Measurements from ENCODE around the gene DEGS2. TPM values are rescaled to one million over a fixed set of nuclear protein-coding genes. Genes with fewer than 3 reads are reported as not detected.
"Not testable (repeated sequence)": the region's sequence is repeated elsewhere in the genome, so short reads cannot be mapped to it uniquely, and the experiment has no call there.

Gene DEGS2
- total RNA-seq: 0.06 TPM in 1 of 2 replicates, not detected in the other

DNA sequence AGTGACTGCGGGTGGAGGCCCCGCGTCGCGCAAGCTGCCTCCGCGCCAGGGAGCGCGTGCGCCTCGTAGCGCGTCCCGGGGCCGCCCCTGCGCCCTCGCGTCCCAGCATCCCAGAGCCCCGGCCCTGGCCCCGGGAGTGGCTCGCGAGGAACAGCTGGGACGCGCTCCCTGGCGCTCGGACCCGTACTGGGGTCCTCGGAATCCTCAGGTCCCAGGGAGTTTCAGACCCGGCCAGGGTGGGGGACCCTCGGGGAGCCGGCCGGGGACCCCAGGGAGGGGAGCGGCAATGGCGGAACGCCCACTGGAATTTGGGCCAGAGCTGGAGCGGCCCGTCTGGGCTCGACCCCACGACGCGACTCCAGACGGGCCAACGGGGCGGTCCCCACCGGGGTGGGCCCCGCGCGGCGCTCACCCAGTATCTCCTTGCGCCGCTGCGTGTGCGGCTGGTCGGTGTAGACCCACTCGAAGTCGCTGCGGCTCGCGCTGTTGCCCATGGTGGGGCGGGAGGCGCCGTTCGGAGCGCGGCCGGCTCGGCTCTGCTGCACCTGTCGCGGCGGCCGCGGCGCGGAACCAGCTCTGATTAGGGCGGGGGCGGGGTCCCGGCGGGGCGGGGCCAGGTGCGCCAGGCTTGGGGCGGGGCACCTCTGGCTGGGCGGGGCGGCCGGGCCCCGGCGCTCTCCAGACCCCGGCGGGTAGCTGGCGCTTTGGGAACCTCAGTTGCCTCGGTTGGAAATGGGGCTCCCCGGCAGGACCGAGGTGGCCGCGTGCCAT is at the start of gene DEGS2:
DEGS2 (minus strand) TSS at position 552 of the 771 bp plus-strand sequence; CDS start at position 494, 58 bp downstream.
- DNase-seq (ENCODE audit: low read depth): no peak
- peak within 1 kb of the TSS; percentile 36 for H3K4me3 ChIP-seq (ENCODE audit: low read depth, low read length)
- TF ChIP-seq, protein P1, sequence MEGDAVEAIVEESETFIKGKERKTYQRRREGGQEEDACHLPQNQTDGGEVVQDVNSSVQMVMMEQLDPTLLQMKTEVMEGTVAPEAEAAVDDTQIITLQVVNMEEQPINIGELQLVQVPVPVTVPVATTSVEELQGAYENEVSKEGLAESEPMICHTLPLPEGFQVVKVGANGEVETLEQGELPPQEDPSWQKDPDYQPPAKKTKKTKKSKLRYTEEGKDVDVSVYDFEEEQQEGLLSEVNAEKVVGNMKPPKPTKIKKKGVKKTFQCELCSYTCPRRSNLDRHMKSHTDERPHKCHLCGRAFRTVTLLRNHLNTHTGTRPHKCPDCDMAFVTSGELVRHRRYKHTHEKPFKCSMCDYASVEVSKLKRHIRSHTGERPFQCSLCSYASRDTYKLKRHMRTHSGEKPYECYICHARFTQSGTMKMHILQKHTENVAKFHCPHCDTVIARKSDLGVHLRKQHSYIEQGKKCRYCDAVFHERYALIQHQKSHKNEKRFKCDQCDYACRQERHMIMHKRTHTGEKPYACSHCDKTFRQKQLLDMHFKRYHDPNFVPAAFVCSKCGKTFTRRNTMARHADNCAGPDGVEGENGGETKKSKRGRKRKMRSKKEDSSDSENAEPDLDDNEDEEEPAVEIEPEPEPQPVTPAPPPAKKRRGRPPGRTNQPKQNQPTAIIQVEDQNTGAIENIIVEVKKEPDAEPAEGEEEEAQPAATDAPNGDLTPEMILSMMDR (conservative IDR thresholded peaks at IDR 0.05; ENCODE audit: low read depth, low read length): no peak

DNA sequence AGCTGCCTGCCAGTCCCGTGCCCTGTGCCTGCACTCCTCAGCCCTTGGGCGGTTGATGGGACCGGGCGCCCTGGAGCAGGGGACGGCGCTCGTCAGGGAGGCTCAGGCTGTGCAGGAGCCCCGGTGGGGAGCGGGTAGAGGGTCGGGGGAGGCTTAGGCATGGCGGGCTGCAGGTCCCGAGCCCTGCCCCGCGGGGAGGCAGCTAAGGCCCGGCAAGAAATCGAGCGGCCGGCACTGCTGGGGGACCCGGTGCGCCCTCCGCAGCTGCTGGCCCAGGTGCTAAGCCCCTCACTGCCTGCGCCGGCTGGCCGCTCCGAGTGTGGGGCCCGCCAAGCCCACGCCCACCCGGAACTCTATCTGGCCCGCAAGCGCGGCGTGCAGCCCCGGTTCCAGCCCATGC is 48.7 kb upstream of the DEGS2 start:
- DNase-seq (ENCODE audit: low read depth); H3K4me3 ChIP-seq (ENCODE audit: low read depth, low read length): not testable (repeated sequence)

DNA sequence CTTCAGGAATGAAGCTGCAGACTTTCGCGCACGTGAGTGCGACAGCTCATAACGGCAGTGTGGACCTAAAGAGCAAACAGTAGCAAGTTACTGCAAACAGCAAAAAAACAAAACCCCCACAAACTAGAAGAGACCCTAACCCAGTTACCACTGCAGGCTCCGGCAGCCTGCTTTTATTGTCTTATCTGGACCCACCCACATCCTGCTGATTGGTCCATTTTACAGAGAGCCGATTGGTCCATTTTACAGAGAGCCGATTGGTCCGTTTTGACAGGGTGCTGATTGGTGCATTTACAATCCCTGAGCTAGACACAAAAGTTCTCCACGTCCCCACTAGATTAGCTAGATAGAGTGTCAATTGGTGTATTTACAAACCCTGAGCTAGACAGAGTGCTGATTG is 48.1 kb upstream of the DEGS2 start:
- H3K4me3 ChIP-seq (ENCODE audit: low read depth, low read length); DNase-seq (ENCODE audit: low read depth): not testable (repeated sequence)

DNA sequence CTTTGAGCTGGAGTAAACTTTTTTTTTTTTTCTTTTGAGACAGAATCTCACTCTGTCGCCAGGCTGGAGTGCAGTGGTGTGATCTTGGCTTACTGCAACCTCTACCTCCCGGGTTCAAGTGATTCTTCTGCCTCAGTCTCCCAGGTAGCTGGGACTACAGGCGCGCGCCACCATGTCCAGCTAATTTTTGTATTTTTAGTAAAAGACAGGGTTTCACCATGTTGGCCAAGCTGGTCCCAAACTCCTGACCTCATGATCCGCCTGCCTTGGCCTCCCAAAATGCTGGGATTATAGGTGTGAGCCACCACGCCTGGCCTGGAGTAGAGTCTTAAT is 45.4 kb upstream of the DEGS2 start:
- not testable (repeated sequence) for H3K4me3 ChIP-seq (ENCODE audit: low read depth, low read length); DNase-seq (ENCODE audit: low read depth)

DNA sequence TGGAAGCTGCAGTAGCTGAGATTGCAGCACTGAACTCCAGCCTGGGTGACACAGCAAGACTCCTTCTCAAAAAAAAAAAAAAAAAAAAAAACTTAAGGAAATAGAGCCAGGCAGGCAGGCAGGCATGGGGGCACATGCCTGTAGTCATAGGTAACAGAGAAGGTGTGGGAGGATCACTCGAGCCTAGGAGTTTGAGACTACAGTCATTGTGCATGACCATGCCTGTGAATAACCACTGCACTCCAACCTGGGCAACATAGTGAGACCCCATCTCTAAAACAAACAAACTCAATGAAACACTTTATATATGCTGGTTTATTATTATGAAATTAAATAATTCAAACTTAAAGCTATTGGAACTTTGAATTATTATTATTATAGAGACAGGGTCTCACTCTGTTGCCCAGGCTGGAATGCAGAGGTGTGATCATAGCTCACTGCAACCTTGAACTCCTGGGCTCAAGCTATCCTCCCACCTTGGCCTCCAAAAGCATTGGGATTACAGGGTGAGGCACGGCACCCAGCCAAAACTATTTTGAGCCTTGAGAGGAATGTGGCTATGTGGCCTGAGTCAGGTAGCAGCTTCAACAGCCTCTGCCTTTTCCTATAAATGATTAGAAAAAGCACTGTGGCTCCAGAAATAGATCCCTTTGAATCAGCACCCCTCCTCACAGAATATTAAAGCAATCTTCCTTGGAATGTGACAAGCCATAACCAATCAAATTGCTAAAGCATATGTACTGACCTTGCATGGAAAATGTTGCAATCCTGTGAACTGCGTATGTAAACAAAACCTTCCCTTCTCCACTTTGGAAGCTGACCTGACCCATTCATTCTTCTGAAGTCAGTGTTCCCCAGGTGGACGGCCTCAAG is 44.8 kb upstream of the DEGS2 start:
- DNase-seq (ENCODE audit: low read depth): no peak
- TF ChIP-seq, protein P1 (conservative IDR thresholded peaks at IDR 0.05; ENCODE audit: low read depth, low read length): no peak
- H3K4me3 ChIP-seq (ENCODE audit: low read depth, low read length): no peak overlapping the region

DNA sequence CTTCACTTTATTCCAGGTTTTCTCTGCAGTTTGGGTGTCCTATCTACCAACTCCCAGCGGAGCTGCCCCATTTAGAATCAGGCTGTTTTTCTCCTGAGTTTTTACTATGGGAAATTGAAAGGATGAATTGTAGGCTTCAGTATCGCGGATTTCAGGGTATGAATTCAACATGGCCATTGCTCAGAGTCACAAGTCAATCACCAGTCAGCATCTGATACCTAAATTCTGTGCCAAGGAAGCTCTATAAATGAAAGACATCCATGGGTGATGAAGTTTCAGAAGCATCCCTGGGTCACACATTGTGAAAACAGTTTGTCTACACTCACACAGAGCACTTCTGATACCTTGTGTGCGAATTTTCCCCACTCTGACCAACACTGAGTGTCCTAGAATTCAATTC is 43.7 kb upstream of the DEGS2 start:
- TF ChIP-seq, protein P1 (conservative IDR thresholded peaks at IDR 0.05; ENCODE audit: low read depth, low read length): no peak
- no peak overlapping the region for H3K4me3 ChIP-seq (ENCODE audit: low read depth, low read length)
- DNase-seq (ENCODE audit: low read depth): no peak

DNA sequence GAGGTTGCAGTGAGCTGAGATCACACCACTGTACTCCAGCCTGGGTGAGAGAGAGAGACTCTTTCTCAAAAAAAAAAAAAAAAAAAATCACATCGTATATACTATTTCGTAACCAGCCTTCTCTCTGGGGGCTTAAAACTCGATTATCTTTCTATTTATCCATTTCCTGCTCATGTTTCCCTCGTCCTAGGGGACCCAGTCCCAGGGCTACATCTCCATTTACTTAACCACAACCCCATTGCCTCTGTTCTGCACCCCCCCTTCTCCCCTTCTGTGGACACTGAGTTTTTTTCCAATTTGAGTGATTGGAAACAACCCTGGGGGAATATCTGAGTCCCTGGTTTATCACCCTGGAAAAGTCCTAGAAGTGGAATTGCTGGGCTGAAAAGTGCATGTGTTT is 43.3 kb upstream of the DEGS2 start:
- no peak overlapping the region for H3K4me3 ChIP-seq (ENCODE audit: low read depth, low read length)
- DNase-seq (ENCODE audit: low read depth): no peak
- TF ChIP-seq, protein P1 (conservative IDR thresholded peaks at IDR 0.05; ENCODE audit: low read depth, low read length): no peak

DNA sequence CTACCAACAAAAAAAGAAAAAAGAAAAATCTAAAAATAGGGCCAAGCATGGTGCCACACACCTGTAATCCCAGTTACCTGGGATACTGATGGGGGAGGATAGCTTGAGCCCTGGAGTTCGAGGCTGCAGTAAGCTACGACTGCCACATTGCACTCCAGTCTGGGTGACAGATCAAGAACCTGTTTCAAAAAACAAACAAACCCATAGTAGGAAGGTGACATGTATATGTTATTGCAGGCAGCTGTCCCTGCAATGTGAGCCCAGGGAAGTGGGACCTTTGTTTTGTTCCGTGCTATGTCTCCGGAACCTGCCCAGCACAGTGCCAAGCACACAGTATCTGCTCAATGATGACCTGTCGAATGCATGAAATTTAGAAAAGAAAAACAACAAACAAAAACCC is 42.3 kb upstream of the DEGS2 start:
- DNase-seq (ENCODE audit: low read depth): no peak
- H3K4me3 ChIP-seq (ENCODE audit: low read depth, low read length): no peak overlapping the region
- TF ChIP-seq, protein P1 (conservative IDR thresholded peaks at IDR 0.05; ENCODE audit: low read depth, low read length): no peak
